ENCODE measurements around the gene TBC1D7.

DNA sequence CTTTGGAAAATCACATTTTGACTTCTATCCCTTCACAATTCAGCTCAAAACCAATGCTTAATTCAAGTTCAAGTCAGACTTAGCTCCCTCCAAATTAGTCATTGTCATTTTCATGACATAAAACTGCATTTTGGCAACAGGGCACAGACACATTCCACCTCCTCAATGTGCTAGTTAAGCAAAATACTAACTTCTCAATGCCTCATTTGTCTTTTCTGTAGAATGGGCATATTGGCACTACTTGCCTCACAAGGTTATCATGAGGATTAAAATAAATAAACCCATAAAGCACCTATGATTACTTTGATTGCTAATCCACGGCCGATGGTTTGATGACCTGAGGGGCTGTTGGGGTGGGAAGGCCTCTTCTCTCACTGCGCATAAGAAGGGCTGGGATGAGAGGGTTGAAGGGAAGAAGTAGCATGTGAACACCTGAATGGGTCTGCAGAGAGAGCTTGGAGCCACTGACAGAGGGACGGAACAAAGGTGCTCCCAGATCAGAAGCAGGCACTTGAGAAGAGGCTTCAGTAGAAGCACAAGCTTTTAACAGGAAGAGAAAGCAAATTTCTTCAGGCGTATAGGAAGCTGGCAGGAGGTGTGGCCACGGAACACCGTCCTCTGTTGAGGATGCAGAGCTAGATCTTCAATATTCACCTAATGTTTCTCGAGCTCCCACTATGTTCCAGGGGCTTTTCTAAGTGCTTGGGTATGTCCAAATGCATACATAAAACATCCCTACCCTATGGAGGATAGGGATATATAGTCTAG is 11.7 kb upstream of the TBC1D7 start:
- TF ChIP-seq, protein P1, sequence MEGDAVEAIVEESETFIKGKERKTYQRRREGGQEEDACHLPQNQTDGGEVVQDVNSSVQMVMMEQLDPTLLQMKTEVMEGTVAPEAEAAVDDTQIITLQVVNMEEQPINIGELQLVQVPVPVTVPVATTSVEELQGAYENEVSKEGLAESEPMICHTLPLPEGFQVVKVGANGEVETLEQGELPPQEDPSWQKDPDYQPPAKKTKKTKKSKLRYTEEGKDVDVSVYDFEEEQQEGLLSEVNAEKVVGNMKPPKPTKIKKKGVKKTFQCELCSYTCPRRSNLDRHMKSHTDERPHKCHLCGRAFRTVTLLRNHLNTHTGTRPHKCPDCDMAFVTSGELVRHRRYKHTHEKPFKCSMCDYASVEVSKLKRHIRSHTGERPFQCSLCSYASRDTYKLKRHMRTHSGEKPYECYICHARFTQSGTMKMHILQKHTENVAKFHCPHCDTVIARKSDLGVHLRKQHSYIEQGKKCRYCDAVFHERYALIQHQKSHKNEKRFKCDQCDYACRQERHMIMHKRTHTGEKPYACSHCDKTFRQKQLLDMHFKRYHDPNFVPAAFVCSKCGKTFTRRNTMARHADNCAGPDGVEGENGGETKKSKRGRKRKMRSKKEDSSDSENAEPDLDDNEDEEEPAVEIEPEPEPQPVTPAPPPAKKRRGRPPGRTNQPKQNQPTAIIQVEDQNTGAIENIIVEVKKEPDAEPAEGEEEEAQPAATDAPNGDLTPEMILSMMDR (IDR thresholded peaks at IDR 0.05; ENCODE audit: low read depth, low read length): no peak
- no peak for TF ChIP-seq POLR2A (IDR thresholded peaks at IDR 0.05; ENCODE audit: extremely low read depth, insufficient read length)
- TF ChIP-seq MAX (IDR thresholded peaks at IDR 0.05; ENCODE audit: low read depth, low read length): no peak
- no peak for TF ChIP-seq MYC (IDR thresholded peaks at IDR 0.05; ENCODE audit: low read depth, low read length)

All from NB4 (cell line).